ENCODE results near the gene HIC2.
"Not testable (repeated sequence)": the region's sequence is repeated elsewhere in the genome, so short reads cannot be mapped to it uniquely, and the experiment has no call there.

- TF ChIP-seq, protein P1, sequence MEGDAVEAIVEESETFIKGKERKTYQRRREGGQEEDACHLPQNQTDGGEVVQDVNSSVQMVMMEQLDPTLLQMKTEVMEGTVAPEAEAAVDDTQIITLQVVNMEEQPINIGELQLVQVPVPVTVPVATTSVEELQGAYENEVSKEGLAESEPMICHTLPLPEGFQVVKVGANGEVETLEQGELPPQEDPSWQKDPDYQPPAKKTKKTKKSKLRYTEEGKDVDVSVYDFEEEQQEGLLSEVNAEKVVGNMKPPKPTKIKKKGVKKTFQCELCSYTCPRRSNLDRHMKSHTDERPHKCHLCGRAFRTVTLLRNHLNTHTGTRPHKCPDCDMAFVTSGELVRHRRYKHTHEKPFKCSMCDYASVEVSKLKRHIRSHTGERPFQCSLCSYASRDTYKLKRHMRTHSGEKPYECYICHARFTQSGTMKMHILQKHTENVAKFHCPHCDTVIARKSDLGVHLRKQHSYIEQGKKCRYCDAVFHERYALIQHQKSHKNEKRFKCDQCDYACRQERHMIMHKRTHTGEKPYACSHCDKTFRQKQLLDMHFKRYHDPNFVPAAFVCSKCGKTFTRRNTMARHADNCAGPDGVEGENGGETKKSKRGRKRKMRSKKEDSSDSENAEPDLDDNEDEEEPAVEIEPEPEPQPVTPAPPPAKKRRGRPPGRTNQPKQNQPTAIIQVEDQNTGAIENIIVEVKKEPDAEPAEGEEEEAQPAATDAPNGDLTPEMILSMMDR (IDR thresholded peaks at IDR 0.05; ENCODE audit: low read depth, low read length) = not testable (repeated sequence)
- TF ChIP-seq EZH2phosphoT487 (IDR thresholded peaks at IDR 0.05; ENCODE audit: low read depth) = not testable (repeated sequence)
Observed at GRCh38 chr22:21497984-21498383, 80.8 kb downstream of the HIC2 start.

Data from OCI-LY3 (cell line).